ENCODE data around the gene HBQ1. TPM values are rescaled to one million over a fixed set of nuclear protein-coding genes. Genes with fewer than 3 reads are reported as not detected.

Gene HBQ1
- total and polyA plus RNA-seq, 2 of the 4 experiments (the other 2 are of a cell fraction): 0.92 TPM; not detected in 1

DNA sequence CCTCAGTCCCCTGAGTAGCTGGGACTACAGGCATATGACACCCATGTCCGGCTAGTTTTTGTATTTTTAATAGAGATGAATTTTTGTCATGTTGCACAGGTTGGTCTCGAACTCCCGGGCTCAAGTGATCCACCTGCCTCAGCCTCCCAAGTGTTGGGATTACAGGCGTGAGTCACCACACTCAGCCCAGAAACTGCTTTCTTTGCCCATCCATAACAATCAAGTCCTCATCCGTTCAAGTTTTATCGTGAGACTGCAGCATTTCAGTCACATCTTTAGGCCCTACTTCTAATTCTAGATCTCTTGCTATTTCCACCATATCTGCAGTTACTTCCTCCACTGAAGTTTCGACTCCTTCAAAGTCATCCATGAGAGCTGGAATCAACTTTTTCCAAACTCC lies 48.1 kb upstream of the HBQ1 start:
- Histone ChIP-seq H3K14ac (replicated peaks; ENCODE audit: low read depth, low read length) (no peak overlapping the region), H3K9ac (ENCODE audit: low read depth, low read length) (no peak overlapping the region), H4K5ac (ENCODE audit: low read depth, low read length) (no peak overlapping the region), H3K4me2 (ENCODE audit: low read depth, low read length) (no peak overlapping the region), H3K4me1 (ENCODE audit: control insufficient read depth, insufficient read depth, low read length) (peaks cover under 1% of the 10 kb centered on the region; the same call in 1 of the 2 replicates), H2BK15ac (ENCODE audit: low read depth, low read length) (no peak overlapping the region), H3K23ac (ENCODE audit: low read depth, low read length) (no peak overlapping the region), H3K9me3 (ENCODE audit: control insufficient read depth, insufficient read depth, low read length) (no peaks in the 10 kb centered on the region), H3K9me1 (ENCODE audit: insufficient read depth, low read length) (peaks cover under 1% of the 10 kb centered on the region; the same call in 1 of the 2 replicates), H3K56ac (ENCODE audit: extremely low read depth, insufficient read depth, low read length) (no peak overlapping the region), H2AK9ac (replicated peaks; ENCODE audit: low read depth, low read length, poor library complexity) (no peak overlapping the region), H2AK5ac (ENCODE audit: low read depth, low read length) (no peak overlapping the region), H3K4me3 (ENCODE audit: insufficient read depth, low read depth, low read length) (no peak overlapping the region), H3K4ac (ENCODE audit: low read depth, low read length) (no peak overlapping the region), H3K27ac (ENCODE audit: insufficient read depth, low read length) (no peak overlapping the region), H3K27me3 (ENCODE audit: control insufficient read depth, insufficient read depth, low read length) (no peaks in the 10 kb centered on the region), H4K91ac (ENCODE audit: insufficient read depth, low read depth, low read length) (no peak overlapping the region), H2BK20ac (ENCODE audit: low read depth, low read length) (no peak overlapping the region), H2BK120ac (ENCODE audit: low read depth, low read length) (no peak overlapping the region), H2AFZ (replicated peaks; ENCODE audit: low read length, poor library complexity) (no peak overlapping the region), H3K79me1 (ENCODE audit: low read depth in 1 of 2, low read length in 2 of 2) (peaks cover 36 to 70% of the 10 kb centered on the region in 2 experiments), H3K18ac (ENCODE audit: low read depth, low read length) (no peak overlapping the region), H3K36me3 (ENCODE audit: control insufficient read depth, insufficient read depth, low read length) (no peaks in the 10 kb centered on the region), H4K20me1 (ENCODE audit: insufficient read depth, low read length) (peaks cover 23% of the 10 kb centered on the region), H4K8ac (ENCODE audit: low read depth in 2 of 2, low read length in 2 of 2) (no peak overlapping the region), H2BK5ac (ENCODE audit: low read depth, low read length, poor library complexity, severe bottlenecking) (no peak overlapping the region)
- POLR2A ChIA-PET (ENCODE audit: unreplicated experiment): no interaction called here
- in situ Hi-C loops (cut with MboI; ENCODE audit: low sequenced_read_pairs): no loop called here
- CTCF ChIA-PET: interaction anchor here (0.6 kb wide), 1 partner anchor 18 kb away, joined by 3 read pairs; no protein-coding TSS in a partner anchor
- WGBS, 2 experiments (ENCODE audit: extremely low coverage in 2 of 2, insufficient read length in 1 of 2): 88% methylated on average over 3 of the region's 7 CpGs; no CpG with 5 or more reads in 1 of the 2 experiments
- BruUV-seq (replicated peaks): no TSS peak
- DNase-seq (no peak), ATAC-seq (ENCODE audit: low read depth) (no peak)
- dilution Hi-C loops (cut with HindIII; ENCODE audit: low sequenced_read_pairs, unreplicated experiment): no loop called here
- intact Hi-C loops (cut with micrococcal nuclease): no loop called here
- TF ChIP-seq MAFK (IDR thresholded peaks at IDR 0.05; ENCODE audit: low read depth, low read length): no peak
- no peak for TF ChIP-seq MXI1 (IDR thresholded peaks at IDR 0.05; ENCODE audit: borderline replicate concordance, low read depth, low read length)
- no peak for TF ChIP-seq CHD1 (IDR thresholded peaks at IDR 0.05; ENCODE audit: low read depth, low read length)
- TF ChIP-seq RCOR1 (IDR thresholded peaks at IDR 0.05; ENCODE audit: insufficient replicate concordance, low read length): no peak
- no peak for TF ChIP-seq FOS (IDR thresholded peaks at IDR 0.05; ENCODE audit: low read depth, low read length)
- no peak for TF ChIP-seq SMC3 (IDR thresholded peaks at IDR 0.05; ENCODE audit: low read depth, low read length)
- TF ChIP-seq RFX5 (IDR thresholded peaks at IDR 0.05; ENCODE audit: low read depth, low read length): no peak
- TF ChIP-seq CTCF (conservative IDR thresholded peaks at IDR 0.05; ENCODE audit: low read depth, low read length): no peak
- no peak for TF ChIP-seq RAD21 (IDR thresholded peaks at IDR 0.05; ENCODE audit: low read length)
- TF ChIP-seq POLR2A (IDR thresholded peaks at IDR 0.05; ENCODE audit: low read depth, low read length): no peak

Data from IMR-90 (cell line).